GM06990 (cell line): ENCODE measurements around the gene TMEM209.
"Not testable (repeated sequence)": the region's sequence is repeated elsewhere in the genome, so short reads cannot be mapped to it uniquely, and the experiment has no call there.

Source experiments
- DNase-seq: peaks from one replicate; pipeline ENCODE4 v3.0.0-alpha.2; 2011; ENCODE audit not compliant: insufficient read length; ENCODE audit errors: extremely low read depth
- H3K27me3 ChIP-seq: replicated peaks from 2 replicates; pipeline ENCODE4 v1.6.0; 2011; ENCODE audit warnings: low read length; ENCODE audit not compliant: control insufficient read depth, insufficient read depth
- H3K36me3 ChIP-seq: 2 replicates; pipeline ENCODE4 v1.5.1; 2011; ENCODE audit warnings: low read length; ENCODE audit not compliant: control insufficient read depth, insufficient read depth
- H3K4me3 ChIP-seq: replicated peaks from 2 replicates; pipeline ENCODE4 v1.5.1; 2011; ENCODE audit warnings: low read depth, mild to moderate bottlenecking, control low read depth, low read length
- CTCF ChIP-seq: IDR thresholded peaks from 2 replicates; pipeline ENCODE4 v1.5.1; 2011; ENCODE audit warnings: low read length, control low read depth, mild to moderate bottlenecking, inconsistent platforms; ENCODE audit not compliant: insufficient read depth, poor library complexity, severe bottlenecking

Gene TMEM209

DNA sequence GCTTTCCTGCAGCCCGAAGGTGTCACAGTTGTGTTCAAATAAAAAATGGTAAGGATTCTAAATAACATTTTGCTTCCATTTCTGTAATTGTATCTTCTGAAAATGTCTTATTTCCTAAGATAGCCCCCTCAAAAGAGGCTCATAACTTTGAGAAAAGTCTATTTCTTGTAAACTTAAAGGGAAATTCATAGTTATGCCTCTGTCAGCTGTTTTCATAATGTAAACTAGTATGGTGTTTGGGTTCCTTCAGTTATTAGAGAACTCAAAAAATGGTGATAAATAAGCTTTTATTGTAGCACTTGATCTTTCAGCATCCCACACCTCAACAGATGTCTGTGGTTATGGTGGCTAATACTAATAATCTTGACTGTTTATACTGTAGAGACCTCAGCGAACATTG, 77.8 kb downstream of the TMEM209 start:
- Histone ChIP-seq H3K4me3 (no peak overlapping the region), H3K27me3 (no peaks in the 10 kb centered on the region), H3K36me3 (peaks cover 13% of the 10 kb centered on the region)
- DNase-seq = no peak
- no peak for TF ChIP-seq CTCF

DNA sequence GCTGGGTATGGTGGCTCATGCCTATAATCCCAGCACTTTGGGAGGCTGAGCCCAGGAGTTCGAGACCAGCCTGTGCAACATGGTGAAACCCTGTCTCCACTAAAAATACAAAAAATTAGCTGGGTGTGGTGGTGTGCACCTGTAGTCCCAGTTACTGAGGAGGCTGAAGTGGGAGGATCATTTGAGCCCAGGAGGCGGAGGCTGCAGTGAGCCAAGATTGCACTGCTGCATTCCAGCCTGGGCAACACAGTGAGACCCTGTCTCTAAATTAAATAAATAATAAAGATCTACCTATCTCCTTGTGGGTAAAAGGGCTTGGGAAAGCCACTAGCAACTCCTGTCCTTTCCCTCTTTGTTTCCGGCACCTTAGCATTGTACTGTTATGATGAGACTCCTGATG, 78.4 kb downstream of the TMEM209 start:
- peaks cover 10% of the 10 kb centered on the region for H3K36me3 ChIP-seq
- not testable (repeated sequence) for DNase-seq, H3K27me3 ChIP-seq, H3K4me3 ChIP-seq

DNA sequence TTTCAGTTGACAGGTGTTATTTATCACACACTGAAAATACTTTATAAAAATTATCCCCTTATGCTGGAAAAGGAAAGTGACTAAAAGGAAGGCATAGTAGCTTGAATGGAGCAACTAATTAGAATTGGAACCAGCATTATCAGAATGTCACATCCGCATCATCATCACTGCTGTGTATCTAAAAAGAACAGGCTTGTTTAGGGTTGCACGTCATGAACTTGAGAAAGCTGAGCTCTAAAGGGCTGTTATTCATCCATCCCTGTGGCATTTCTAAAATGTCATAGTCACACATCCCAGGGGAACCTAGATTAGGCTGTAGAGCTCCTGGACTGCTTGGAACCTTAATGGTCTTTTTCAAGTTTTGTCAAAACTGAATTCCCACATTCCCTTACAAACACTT, 80.5 kb downstream of the TMEM209 start:
- H3K36me3 ChIP-seq = peaks cover 9% of the 10 kb centered on the region
- no peaks in the 10 kb centered on the region for H3K27me3 ChIP-seq
- DNase-seq = no peak
- no peak overlapping the region for H3K4me3 ChIP-seq
- no peak for TF ChIP-seq CTCF

DNA sequence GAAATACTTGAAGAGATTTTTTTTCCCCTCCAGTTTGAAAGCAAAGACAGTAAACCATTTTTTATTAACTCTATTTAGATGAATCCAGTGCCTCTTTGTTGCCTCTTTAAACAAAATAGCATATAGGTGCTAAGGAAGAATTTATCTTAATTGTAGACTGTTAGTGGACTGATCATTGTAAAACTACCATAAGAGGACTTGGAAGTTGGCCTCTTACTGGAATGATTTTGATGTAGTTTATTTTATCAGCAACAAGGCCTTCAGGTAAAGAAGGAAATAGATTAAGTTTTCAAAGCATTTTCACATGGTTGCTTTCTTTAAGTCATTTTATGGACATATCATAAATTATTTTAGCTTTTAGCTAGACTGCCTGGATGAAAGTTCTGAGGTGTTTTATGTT, 81.7 kb downstream of the TMEM209 start:
- no peaks in the 10 kb centered on the region for H3K27me3 ChIP-seq
- H3K36me3 ChIP-seq = peaks cover 5% of the 10 kb centered on the region

GRCh38 chr7:130118801-130119200, 86.4 kb downstream of the TMEM209 start:
- no peaks in the 10 kb centered on the region for H3K27me3 ChIP-seq
- no peak for DNase-seq
- TF ChIP-seq CTCF = no peak
- H3K36me3 ChIP-seq = no peaks in the 10 kb centered on the region; the same call in none of the 2 replicates
- no peak overlapping the region for H3K4me3 ChIP-seq

More for the DNA sequence above, 81.7 kb downstream of the TMEM209 start:
- no peak for TF ChIP-seq CTCF
- DNase-seq = no peak
- no peak overlapping the region for H3K4me3 ChIP-seq

- Histone ChIP-seq H3K27me3 (no peaks in the 10 kb centered on the region), H3K4me3 (no peak overlapping the region), H3K36me3 (no peaks in the 10 kb centered on the region; the same call in none of the 2 replicates)
- TF ChIP-seq CTCF = no peak
- no peak for DNase-seq
These were observed 86.9 kb downstream of the TMEM209 start for GRCh38 chr7:130118294-130118693.
